Urothelium cell line (cell line): ENCODE results near the gene ENOX2.
A peak's percentile ranks its signal among the peaks of the same experiment; 100 is the strongest.

Experiments used
- DNase-seq: peaks from one replicate; pipeline ENCODE4 v3.0.0; 2011; ENCODE audit warnings: low spot score, mixed read lengths
- FAIRE-seq: peaks from 2 replicates; lab custom pipeline; 2011; peaks lifted over from hg19 to GRCh38; lab: Jason Lieb, UNC

Gene ENOX2

DNA sequence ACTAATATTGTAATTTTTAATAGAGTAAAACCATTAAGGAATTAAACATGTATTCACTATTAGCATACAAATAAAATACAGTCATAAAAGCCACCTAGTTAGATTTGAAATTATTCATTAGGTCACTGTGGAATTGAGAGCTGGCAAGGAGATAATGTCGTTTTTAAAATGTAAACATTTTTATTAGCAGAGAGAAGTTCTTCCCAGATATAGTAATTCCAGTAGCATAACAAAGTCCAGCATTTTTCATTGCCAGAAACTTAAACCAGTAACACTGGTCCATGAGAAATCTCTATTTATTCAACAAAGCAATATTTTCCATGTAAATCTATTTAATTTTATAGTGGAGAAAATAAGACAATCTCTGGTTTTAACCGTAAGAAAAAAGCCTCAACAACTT is 17.5 kb downstream of the ENOX2 start:
- FAIRE-seq (no peak), DNase-seq (no peak)

DNA sequence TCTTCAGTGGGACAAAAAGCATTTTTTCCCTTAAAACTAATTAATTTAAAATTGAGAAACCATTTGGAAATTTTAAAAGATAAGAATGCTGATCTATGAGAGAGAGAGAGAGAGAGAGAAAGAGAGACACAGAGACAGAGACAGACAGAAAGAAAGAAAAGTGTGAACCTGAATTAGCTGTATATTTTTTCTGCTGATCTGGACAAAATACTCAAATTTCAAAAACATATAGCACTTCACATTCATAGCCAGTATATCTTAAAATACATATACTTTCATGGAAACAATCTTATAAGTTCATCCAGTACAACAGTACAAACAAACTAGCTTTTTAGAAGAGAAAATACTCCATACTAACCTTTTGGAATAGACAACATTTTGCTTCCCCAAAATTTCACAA is 18.4 kb downstream of the ENOX2 start:
- FAIRE-seq (no peak), DNase-seq (no peak)

DNA sequence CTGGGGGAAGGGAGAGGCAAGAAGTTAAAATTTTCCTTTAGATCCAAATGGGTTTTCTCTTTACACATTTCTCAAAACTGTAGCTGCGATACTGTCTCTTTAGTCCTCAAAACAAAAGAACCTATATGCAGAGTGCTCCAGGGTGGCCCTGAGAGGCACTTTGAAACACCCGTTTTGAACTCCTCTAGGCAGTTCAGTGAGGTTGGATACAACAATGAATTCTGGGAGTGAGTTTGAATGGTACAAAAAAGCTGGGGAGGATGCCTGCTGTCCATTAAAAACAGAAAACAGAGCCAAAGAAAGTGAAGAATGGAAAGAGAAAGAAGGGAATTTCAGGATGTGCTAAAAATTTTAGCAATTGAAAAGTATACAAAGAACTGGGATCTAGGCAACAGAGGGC is 23.1 kb downstream of the ENOX2 start:
- DNase-seq (no peak), FAIRE-seq (no peak)

DNA sequence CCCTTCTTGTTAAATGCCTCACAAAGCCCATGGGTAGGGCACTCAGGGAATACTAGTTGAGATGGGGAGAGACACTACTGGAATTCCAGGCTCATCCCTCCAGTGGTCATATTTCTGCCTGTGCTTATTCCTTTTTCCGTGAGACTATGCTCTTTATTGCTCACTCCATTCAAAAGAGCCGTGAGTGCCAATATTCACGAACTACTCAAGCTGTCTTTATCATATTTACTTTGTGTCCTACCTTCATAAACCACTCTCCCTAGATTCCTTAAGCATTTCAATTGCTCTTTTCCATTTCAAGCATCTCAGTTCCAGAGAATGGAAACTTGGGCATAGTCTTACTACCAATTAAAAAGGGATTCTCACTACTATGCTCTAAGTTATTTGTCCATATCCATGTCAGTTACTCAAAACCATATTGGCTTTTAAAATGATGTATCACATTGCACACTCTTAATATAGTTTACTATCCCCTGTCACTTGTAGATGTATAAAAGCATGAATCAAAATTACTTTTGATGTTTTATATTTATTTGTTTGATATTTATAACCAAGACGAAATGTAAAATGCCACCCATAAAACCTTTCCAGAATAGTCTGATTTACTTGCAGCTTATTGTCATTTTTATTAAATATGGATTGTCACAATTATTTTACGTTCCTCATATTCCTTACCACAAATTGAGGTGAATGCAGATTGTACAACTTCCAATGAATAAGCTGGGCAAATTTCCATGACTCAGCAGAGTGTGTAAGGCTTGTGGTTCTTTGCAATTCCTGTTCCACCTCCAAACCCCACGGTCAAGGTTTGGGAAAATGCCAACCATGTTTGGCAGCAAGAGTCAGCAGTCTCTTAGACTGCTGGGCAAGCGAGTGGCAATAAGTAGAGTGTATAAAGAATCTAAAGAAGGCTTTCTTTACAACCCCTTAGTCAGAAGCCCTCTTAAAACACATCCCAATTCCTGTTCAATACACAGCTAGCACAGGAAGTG is 24.4 kb downstream of the ENOX2 start:
- DNase-seq (peak; percentile 41), FAIRE-seq (no peak)

DNA sequence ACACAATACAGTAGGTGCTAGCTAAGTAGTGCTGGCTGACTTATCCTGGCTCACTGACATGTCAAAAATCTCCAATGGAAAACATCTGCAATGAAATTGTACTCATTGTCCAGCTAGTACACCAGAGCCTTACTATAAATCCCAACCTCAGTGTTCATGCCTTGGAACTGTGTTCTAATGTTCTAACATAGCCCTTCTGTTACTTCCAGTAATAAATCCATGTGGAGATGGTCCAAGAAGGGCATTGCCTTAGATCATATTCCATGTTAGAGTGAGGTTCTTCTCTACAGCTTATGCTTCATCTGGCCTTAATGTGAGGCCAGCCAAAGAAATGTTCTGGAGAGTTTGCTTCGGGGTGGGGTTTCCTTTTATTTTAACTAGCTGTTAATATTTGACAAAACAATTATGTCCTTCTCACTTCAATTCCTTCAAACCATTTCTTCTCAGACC is 25.1 kb downstream of the ENOX2 start:
- DNase-seq, result no peak

DNA sequence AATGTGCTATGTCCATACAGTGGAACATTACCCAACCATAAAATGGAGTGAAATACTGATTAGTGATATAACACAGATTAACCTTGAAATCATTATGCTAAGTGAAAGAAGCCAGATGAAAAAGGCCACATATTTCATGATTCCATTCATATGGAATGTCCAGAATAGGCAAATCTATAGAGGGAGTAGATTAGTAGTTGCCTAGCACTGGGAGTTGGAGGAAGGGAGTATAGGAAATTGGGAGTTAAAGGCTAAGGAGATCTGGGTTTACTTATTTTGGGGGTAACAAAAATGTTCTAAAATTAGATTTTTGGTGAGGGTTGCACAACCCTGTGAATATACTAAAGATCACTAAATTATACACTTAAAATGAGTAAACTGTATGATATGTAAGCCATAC is 26.8 kb downstream of the ENOX2 start:
- FAIRE-seq (no peak), DNase-seq (no peak)

More for the DNA sequence above, 25.1 kb downstream of the ENOX2 start:
- FAIRE-seq, result no peak

DNA sequence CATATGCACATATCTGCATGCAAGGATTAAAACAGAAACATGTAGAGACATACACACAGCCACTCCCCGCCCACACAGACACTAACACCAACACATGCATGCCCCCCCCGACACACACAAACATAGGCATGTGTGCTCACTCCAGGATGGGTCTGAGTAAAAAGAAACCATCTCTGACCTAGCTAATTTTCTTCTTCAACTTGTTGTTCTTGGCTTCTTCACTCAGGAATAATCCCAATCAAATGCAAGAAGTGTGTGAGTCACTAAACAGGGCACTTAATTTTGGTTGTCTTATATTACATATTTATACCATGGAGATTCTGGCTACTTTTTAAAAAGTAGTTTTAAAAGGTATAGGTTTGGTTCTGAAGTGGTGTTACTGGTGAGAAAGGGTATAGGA is 28.3 kb downstream of the ENOX2 start:
- no peak for FAIRE-seq
- no peak for DNase-seq

DNA sequence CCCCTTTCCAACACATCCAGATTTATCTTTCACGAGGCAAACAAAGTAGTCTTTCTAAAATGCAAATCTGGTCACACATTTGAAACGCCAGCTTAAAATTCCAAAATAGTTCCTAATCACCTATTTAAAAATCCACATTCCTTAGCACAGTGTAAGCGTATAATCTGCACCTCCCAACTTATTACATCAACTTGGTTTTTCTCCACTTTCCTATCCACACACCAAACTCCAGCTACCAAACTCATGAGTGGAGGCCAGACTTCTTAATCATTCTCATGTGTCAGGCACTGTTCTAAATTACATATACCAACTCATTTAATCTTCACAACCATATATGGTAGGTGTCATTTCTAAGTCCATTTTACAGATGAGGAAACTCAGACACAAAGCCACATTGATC is 33.8 kb downstream of the ENOX2 start:
- DNase-seq (no peak), FAIRE-seq (no peak)

DNA sequence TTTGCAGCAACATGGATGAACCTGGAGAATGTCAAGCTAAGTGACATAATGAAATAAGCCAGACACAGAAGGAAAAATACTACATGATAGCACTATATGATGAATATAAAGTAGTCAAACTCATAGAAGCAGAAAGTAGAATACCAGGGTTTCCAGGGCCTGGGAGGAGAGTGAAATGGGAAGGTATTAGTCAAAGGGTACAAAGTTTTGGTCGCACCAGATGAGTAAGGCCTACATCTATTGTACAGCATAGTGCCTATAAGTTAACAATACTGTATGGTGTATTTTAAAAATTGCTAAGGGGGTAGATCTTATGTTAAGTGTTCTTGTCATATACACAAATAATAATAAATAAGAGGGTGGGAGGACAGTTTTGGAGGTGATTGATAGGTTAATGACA is 41.5 kb downstream of the ENOX2 start:
- no peak for FAIRE-seq
- DNase-seq, result no peak

DNA sequence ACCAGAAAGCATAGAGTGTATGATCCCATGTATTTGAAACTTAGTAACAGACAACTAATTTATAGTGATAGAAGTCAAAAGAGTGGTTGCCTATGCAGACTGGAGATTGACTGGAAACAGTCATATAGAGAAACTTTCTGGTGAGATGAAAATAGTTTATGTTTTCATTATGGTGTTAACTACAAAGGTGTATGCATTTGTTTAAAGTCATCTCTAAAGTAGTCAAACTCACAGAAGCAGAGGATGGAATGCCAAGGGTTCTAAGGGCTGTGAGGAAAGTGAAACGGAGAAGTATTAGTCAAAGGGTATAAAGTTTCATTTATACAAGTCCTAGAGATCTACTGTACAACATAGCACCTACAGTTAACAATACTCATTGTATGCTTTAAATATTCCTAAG is 45.8 kb downstream of the ENOX2 start:
- FAIRE-seq (no peak), DNase-seq (no peak)

DNA sequence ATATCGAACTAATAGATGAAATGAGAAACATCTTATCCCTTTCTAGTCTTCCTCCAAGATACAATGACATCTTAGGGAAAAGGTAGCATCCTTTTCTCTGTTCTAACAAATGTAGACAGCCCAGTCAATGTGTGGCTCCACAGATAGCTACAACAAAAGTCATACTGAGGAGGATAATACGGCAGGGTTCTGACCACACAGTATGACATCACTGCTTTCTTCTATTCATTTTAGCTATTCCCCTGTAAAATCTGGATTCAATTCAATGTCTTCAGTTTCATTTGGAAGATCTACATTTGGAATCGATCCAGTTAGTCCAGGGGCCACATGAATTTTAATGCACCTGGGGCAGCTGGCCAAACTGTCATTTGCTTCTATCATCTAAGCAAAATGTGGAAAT is 51.4 kb downstream of the ENOX2 start:
- DNase-seq, result no peak
- FAIRE-seq, result no peak

DNA sequence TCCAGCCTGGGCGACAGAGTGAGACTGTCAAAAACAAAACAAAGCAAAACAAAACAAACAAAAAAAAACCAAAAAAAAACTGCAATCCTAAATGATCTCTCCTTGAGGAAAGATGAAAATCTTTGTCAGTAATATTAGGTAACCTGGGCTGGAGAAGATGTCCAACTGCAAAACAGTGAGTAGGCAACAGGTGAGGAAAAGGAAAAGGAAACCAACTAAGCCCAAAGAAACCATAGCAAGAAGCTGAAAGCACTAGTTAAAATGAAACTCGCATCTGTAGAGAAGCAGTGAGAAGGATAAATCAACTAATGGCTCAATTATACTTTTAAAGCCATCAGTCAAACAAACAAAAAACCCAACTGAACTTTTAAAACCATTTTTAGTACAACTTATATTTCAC is 54.2 kb downstream of the ENOX2 start:
- no peak for FAIRE-seq

DNA sequence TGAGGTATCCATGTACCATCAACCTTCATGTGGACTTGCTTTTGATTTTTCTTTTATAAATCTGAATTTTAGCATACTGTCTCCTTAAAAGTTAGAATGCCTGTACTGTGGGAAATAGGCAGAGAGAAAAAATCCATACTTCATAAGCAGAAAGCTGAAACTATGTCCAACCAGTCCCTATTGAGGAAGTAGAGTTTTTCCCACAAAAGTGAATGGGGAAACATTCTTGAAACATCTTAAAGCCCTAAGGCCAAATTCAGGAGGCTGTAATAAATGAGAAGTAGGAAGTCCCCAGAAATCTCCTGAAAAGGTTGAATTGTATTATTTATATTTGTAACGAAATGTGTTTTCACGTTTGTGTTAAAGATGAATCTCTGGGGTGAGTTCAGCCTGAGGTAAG is 56.3 kb downstream of the ENOX2 start:
- DNase-seq (no peak), FAIRE-seq (no peak)

More for the DNA sequence above, 54.2 kb downstream of the ENOX2 start:
- no peak for DNase-seq

DNA sequence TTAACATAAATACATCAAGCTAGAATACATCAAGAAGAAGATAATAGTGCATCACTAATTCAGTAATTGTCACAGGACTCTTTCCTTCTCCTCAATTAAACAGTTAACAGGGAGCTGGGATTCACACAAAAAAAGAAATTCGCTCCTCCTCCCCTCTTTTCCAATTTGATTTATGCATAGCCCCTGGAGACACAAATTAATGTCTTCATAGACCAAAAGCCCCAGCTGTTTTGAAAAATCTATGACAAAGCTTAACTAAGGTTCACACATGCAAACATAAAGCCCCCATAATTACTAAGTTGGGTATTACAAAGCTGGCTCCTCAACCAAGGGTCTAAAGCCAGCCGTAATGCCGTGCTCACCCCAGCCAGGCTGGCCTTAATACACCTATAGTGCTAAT is 61.2 kb downstream of the ENOX2 start:
- DNase-seq, result no peak
- no peak for FAIRE-seq

DNA sequence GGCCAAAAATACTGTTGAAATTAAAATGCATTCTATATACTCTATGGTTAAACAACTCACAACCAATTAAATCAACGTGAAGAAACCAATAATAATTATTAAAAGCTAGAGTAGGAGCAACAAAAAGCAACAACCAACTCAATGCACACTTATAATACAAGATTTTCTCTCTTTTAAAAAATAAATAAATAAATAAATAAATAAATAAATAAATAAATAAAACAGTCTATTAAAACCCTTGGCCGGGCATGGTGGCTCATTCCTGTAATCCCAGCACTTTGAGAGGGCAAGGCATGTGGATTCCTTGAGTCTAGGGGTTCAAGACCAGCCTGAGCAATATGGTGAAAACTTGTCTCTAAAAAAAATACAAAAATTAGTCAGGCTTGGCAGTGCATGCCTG is 62.7 kb downstream of the ENOX2 start:
- DNase-seq, result no peak
- no peak for FAIRE-seq

DNA sequence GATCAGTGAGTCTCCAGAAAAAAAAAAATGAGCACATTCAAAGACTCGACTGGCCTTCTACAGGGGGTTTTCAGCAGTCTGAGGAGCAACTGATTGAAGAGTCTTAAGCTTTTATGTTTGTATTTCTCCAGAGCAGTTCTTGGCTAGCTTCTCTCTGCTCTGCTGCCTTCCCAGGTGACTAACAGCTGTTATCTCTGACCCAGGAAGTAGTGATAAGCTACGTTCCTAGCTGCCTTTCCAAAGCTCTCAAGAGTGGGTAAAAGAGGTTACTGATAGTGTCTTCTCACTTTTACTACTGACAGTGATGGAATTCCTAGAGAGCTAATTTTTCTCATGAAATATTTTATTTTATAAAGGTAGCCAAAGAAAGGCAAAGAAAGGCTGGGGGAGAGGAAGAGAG is 66.6 kb downstream of the ENOX2 start:
- DNase-seq (no peak), FAIRE-seq (no peak)

DNA sequence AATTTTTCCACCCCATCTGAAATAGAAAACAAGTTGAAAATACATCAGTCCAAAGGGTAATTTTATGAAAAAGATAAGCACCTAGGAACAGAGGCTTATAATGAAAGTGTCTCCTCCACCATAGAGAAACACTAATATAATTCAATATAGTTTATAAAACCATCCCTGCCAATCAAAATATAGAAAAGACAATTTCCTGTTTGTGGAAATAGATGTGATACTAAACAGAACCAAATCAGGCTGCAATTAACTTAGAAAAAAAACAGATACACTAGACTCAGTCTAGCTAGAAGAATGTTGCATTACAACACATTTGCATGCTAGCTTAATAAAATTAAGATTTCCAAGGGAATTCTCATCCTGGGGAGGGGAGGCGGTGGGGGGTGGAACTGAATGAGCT is 68.2 kb downstream of the ENOX2 start:
- FAIRE-seq, result no peak
- DNase-seq, result no peak

DNA sequence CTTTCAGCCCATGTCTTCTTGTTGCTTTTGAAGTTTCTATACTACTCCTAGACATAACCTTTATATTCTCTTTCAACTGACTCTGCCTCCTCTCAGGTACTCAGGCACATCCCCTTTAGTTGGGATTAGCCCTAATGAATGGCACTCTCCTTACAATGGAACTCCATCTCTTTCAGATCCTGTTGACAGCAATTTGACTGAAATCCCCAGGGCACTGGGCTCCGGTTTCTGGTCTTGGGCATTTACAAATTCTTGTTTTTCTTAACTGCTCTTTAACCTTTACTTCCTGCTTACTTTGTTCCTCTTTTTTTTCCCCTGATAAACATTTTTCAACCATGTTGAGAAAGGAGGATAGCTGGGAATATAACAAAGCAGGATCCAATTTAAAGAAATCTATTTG is 68.9 kb downstream of the ENOX2 start:
- FAIRE-seq, result no peak

DNA sequence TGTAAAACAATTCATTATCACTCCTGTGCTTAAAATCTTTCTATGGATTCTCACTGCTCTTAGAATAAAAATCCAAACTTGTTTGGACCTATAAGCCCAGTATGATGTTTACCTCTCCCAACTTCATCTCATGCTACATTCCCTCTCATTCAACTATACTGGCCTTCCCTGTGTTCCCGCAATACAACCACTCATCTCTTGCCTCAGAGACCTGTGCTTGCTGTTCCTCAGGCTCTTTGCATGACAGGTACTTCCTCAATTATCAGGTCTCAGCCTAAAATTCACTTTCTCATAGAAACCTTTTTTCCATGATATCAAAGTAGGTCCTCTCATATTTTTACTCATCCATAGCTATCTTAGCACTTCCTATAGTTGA is 71.7 kb downstream of the ENOX2 start:
- no peak for DNase-seq
- no peak for FAIRE-seq

More for the DNA sequence above, 68.9 kb downstream of the ENOX2 start:
- DNase-seq, result no peak

DNA sequence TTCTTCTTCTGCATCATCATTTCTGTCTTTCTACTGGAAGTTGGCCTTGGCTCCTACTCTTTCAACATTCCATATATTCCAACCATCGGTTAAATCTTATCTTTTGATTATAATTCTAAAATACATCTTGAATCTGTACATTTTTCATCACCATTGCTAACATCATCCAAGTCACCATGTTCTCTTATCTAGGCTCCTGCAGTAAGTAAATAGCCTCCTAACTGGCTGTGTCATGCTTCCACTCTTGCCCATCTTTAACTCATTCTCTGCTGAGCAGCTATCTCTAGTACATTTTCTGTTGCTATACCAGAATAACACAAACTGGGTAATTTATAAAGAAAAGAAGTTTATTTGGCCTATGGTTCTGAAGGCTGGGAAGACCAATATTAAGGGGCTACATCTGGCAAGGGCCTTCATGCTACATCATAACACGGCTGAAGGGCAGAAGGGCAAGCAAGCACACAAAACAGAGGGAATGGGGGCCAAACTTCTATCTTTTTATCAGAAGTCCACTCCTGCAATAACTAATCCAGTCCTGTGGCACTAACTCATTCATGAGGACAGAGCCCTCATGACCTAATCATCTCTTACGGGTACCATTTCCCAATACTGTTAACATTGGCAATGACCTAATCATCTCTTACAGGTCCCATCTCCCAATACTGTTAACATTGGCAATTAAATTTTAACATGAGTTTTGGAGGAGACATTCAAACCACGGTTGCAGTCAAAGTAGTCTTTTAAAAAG is 72.2 kb downstream of the ENOX2 start:
- no peak for FAIRE-seq
- no peak for DNase-seq

DNA sequence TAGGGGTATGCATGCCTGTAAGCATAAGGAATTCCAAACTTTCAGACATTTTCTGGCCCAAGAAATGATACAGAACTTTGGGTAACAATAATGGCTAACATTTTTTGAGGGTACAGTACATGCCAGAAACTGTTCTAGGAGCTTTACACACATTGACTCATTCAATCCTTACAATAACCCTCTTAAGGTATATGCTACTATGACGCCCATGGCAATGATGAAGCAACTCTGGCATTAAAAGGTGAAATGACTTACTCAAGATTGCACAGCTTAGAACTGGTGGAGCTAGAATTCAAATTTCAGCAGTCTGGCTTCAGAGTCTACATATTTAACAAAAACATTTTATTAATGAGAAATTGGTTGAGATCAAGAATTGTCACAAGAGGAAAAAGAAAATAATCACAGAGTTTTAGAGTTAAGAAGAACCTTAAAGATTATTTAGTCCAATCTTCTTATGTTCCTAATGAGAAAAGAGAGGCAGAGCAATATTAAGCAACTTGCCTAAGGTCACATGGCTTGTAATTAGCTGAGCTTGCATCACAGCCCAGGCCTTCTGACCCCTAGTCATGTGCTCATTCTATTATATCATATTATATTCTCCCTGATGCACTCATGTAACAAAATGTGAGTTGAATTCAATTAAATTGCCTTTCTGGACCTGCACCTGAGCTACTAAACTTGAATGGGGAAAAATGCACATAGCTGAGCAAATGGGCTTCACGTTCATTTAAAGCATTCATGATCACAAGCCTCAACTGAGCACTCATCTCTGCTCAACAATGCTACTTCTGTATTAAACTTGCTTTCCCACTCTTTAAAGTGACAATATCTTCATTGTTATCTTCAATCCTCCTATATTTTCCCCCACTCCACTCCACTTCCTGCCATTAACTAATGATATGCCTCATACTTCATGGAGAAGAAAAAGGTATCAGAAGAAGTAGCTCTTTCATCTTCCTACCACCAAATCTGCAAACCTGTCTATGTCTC is 73.2 kb downstream of the ENOX2 start:
- FAIRE-seq, result no peak
- DNase-seq, result no peak
